HG03108 (cell line): ENCODE measurements around the gene RAPGEF2.
"Not testable (repeated sequence)": the region's sequence is repeated elsewhere in the genome, so short reads cannot be mapped to it uniquely, and the experiment has no call there.

Experiments used
- ATAC-seq: cut with Tn5 transposase; IDR thresholded peaks from one replicate; pipeline ENCODE4 v1.9.1; 2021; ENCODE audit warnings: moderate library complexity; ENCODE audit not compliant: unreplicated experiment

RAPGEF2 gene

DNA sequence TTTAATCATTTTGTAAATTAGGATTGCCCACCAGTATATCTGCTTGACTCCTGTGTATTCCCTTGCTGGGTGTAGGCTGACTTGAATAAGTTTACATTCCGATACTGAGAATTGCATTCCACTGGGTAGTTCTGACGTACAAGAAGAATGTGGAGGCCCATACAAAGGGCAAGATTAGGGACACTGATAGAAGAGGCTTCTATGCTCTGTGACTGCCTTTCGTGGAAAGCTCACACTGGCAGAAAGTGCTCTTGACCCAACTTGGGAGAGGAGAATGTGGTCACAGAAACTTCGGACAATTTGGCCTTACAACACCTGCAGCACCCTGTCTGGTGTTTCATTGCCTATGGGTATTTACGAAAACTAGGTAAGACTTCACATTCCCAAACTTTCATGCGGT is 126.3 kb downstream of the RAPGEF2 start:
- no peak for ATAC-seq

DNA sequence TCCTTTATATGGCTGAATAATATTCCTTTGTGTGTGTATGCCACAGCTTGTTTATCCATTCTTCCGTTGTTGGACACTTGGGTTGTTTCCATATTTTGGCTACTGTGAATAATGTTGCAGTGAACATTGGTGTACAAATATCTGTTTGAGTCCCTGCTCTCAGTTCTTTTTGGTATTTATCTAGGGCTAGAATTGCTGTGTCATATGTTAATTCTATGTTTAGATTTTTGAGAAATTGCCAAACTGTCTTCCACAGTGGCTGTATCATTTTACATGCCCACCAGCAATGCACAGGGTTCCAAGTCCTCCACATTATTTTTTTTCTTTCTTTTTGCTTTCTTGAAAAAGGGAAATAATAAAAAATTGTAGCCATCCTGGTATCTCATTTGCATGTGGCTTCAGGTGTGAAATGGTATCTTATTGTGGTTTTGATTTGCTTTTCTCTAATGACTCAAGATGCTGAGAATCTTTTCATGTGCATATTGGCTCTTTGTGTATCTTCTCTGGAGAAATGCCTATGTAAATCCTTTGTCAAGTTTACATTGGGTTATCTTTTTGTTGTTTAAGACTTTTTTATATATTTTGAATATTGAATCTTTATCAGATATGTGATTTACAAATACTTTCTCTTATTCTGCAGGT is 129.7 kb downstream of the RAPGEF2 start:
- ATAC-seq: no peak

- no peak for ATAC-seq
Observed at GRCh38 chr4:159235779-159236368, 133.0 kb downstream of the RAPGEF2 start.

GRCh38 chr4:159237975-159238374 is 135.1 kb downstream of the RAPGEF2 start:
- ATAC-seq: no peak

GRCh38 chr4:159238631-159239030 is 135.8 kb downstream of the RAPGEF2 start:
- no peak for ATAC-seq

DNA sequence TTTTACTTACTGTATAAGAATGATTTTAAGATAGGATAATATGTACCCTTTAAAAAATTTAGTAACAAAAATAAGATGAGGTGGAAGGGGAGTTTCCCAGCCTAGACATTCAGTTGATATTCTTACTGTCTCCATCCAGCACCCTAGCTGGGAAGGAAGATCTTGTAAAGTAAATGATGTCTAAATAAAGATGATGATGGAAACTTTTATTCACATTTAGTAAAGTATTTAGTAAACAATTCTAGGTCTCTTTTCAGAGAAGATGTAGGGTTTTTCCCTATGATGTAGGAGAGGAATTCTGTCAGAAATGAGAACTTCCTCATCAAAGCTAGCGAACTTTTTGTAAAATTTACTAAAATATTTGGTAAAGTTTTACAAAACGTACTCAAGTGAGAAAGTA is 136.8 kb downstream of the RAPGEF2 start:
- ATAC-seq: no peak

- ATAC-seq: no peak
Observed at GRCh38 chr4:159240046-159240445, 137.2 kb downstream of the RAPGEF2 start.

DNA sequence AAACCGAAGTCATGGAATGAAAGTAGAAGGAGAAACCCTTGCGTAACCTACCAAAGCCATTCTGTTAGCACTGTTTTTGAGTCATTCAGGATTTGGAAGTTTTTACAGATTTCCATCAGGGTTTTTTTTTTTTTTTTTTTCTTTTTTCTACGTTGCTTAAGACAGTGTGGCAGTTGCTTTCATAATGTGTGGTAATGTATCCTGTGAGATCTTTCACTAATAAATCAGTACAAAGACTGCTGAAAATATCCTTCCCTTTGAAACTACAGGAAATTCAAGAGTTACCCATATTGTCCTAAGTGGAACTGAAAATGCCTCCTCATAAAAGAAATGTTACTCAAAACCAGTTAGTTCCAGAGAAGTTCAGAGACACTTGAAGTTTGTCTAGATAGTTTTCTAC is 137.8 kb downstream of the RAPGEF2 start:
- no peak for ATAC-seq

DNA sequence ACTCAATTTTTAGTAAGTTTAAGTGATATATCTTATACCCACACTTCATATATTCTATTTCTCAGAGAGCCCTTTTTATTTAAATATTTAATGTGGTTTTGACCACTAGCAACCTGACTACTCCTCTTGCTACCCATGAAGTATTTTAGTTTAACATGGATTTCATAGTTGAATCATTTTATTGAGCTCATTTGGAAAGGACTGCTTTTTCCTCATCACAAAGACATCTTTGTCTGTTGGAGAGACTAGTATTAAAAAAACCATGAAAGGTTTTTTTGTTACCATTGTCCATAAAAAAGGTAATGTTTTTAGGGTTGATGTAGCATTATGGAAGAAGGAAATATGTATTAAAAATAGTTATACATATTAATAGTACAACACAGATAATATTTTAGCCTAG is 139.5 kb downstream of the RAPGEF2 start:
- ATAC-seq: no peak

- no peak for ATAC-seq
Observed at GRCh38 chr4:159248384-159249178, 145.7 kb downstream of the RAPGEF2 start.

DNA sequence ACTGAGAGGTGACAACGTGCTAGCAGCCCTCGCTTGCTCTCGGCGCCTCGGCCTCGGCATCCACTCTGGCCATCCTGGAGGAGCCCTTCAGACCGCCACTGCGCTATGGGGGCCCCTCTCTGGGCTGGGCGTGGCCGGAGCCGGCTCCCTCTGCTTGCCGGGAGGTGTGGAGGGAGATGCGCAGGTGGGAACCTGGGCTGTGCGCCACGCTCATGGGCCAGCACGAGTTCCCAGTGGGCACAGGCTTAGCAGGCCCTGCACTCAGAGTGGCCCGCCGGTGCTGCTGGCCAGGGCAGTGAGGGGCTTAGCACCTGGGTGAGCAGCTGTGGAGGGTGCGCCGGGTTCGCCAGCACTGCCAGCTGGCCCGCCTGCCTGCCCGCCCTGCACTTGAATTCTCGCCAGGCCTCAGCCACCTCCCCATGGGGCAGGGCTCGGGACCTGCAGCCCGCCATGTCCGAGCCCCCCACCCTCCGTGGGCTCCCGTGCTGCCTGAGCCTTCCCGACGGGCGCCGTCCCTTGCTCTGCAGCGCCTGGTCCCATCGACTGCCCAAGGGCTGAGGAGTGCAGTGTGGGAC is 148.0 kb downstream of the RAPGEF2 start:
- ATAC-seq: no peak

- ATAC-seq: not testable (repeated sequence)
Observed at GRCh38 chr4:159251580-159251979, 148.7 kb downstream of the RAPGEF2 start.

GRCh38 chr4:159252491-159252890 is 149.6 kb downstream of the RAPGEF2 start:
- no peak for ATAC-seq

GRCh38 chr4:159256037-159256436 is 153.2 kb downstream of the RAPGEF2 start:
- ATAC-seq: no peak

DNA sequence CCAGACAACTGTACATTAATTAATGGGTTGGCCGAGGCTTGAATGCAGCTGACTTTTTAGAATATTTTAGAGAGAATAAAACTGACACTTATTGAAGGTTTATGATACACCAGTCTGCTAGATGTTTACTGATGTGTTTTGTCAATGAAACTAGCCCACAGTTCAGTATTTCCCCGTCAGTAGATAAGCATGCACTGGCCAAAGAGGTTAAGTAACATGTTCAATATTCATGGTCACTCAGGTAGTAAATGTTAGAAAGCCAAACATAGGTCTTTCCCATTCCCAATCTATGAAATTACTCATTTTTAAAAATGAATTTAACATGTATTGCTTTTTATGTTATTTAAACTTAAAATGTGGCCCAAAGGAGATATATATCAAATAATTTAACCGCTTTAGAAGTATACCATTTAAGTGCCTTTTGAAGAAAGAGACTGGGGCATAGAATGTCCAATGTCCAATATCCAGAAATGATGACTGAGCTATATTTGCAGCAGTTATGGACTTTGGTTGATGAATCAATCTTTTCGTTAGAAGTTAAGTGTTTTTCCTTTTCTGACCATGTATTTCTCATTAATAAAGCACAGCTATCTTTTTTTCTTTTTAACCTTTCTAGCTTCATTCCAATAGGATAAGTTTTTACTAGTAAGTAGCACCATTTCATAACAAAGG is 156.1 kb downstream of the RAPGEF2 start:
- ATAC-seq: no peak

GRCh38 chr4:159264057-159264456 is 161.2 kb downstream of the RAPGEF2 start:
- no peak for ATAC-seq

- no peak for ATAC-seq
Observed at GRCh38 chr4:159266981-159267868, 164.3 kb downstream of the RAPGEF2 start.

GRCh38 chr4:159267869-159268285 is 165.0 kb downstream of the RAPGEF2 start:
- ATAC-seq: no peak

DNA sequence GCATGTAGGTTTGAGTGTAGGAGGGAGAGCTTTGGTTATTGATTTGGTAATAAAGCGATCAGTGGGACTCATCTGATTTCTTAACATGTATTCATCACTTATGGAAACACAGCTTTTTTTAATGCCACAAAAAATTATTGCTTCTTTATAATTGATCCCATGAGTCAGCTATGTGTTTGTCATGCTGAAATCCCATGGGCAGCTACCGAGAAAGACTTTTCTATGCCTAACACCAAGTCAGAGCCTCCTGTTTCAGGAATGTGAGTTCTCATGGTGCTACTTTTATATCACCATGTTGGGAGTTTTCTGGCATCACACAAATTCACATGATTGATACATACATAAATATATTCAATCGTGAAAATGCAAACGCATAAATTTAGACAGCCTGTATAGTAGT is 165.7 kb downstream of the RAPGEF2 start:
- no peak for ATAC-seq

DNA sequence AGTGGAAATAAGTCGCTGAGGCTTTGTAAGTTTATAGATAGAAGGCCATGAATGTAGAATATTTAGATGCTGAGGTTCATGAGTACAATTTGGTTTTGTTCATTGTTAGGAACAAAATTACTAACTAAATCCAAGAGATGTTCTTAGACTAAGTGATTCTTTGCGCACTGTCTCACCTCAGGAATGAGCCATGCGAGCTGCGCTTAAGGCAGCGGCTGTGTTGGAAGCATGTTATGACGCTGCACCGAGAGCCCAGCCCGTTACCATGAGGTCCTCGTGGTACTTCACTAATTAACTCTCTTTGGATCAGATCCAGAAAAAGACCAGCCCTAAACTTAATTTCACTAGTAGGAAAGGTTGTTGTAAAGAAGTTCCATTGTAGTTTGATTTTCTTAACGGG is 166.2 kb downstream of the RAPGEF2 start:
- no peak for ATAC-seq
